ENCODE data around the gene HM13. TPM values are rescaled to one million over a fixed set of nuclear protein-coding genes. Genes with fewer than 3 reads are reported as not detected.
"Not testable (repeated sequence)": the region's sequence is repeated elsewhere in the genome, so short reads cannot be mapped to it uniquely, and the experiment has no call there.

The HM13 gene
- total RNA-seq, 2 experiments from 2014 or later: 51.3 to 148 TPM

DNA sequence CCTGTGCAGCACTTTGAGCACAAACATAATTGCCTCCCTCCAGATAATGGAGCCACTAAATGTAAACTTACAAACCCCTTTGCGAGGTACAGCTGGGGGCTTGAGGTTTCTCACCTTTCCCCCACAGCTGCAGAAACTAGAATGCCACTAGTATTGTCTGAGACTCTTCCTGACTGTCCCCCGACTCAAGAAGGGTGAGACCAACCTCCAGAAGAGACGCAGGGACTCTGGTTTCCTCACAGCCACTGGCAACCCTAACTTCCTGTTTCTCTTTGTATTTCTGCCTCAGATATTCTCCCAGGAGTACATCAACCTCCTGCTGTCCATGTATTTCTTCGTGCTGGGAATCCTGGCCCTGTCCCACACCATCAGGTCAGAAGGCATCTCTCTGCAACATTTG, 23.6 kb downstream of the HM13 start:
- Histone ChIP-seq H3K9me3 (ENCODE audit: low read length) (no peaks in the 10 kb centered on the region), H3K4me2 (ENCODE audit: low read length) (no peak overlapping the region), H2AFZ (ENCODE audit: low read length) (no peak overlapping the region), H4K20me1 (ENCODE audit: insufficient read depth, low read length) (no peaks in the 10 kb centered on the region), H3K27ac (ENCODE audit: low read depth, low read length, poor library complexity, severe bottlenecking) (no peak overlapping the region), H3K4me1 (ENCODE audit: insufficient read depth, low read length, poor library complexity, severe bottlenecking) (no peaks in the 10 kb centered on the region), H3K9me2 (ENCODE audit: insufficient read depth, low read length) (no peaks in the 10 kb centered on the region), H3K4me3 (ENCODE audit: low read depth, low read length, poor library complexity, severe bottlenecking) (no peak overlapping the region), H3K79me2 (ENCODE audit: insufficient read depth, low read depth, low read length) (no peaks in the 10 kb centered on the region), H3K36me3 (ENCODE audit: insufficient read depth, low read length) (peaks cover 85% of the 10 kb centered on the region)
- POLR2A ChIA-PET: no interaction called here
- TF ChIP-seq, protein P1, sequence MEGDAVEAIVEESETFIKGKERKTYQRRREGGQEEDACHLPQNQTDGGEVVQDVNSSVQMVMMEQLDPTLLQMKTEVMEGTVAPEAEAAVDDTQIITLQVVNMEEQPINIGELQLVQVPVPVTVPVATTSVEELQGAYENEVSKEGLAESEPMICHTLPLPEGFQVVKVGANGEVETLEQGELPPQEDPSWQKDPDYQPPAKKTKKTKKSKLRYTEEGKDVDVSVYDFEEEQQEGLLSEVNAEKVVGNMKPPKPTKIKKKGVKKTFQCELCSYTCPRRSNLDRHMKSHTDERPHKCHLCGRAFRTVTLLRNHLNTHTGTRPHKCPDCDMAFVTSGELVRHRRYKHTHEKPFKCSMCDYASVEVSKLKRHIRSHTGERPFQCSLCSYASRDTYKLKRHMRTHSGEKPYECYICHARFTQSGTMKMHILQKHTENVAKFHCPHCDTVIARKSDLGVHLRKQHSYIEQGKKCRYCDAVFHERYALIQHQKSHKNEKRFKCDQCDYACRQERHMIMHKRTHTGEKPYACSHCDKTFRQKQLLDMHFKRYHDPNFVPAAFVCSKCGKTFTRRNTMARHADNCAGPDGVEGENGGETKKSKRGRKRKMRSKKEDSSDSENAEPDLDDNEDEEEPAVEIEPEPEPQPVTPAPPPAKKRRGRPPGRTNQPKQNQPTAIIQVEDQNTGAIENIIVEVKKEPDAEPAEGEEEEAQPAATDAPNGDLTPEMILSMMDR (conservative IDR thresholded peaks at IDR 0.05; ENCODE audit: low read length): no peak
- TF ChIP-seq EZH2phosphoT487 (IDR thresholded peaks at IDR 0.05; ENCODE audit: borderline replicate concordance, low read depth, low read length): no peak
- no peak for DNase-seq (ENCODE audit: low spot score)
- intact Hi-C loops (cut with micrococcal nuclease; ENCODE audit: unreplicated experiment): no loop called here
- CTCF ChIA-PET (ENCODE audit: unreplicated experiment): no interaction called here
- no TSS peak for BruUV-seq (replicated peaks)

GRCh38 chr20:31538326-31538725, 24.1 kb downstream of the HM13 start:
- no peak overlapping the region for H3K27ac ChIP-seq (ENCODE audit: low read depth, low read length, poor library complexity, severe bottlenecking)
- no peak for TF ChIP-seq EZH2phosphoT487 (IDR thresholded peaks at IDR 0.05; ENCODE audit: borderline replicate concordance, low read depth, low read length)
- TF ChIP-seq, protein P1 (conservative IDR thresholded peaks at IDR 0.05; ENCODE audit: low read length): no peak
- CTCF ChIA-PET (ENCODE audit: unreplicated experiment): no interaction called here
- BruUV-seq (replicated peaks): no TSS peak
- POLR2A ChIA-PET: no interaction called here
- no peaks in the 10 kb centered on the region for H3K9me3 ChIP-seq (ENCODE audit: low read length)
- H4K20me1 ChIP-seq (ENCODE audit: insufficient read depth, low read length): no peaks in the 10 kb centered on the region
- peaks cover 84% of the 10 kb centered on the region for H3K36me3 ChIP-seq (ENCODE audit: insufficient read depth, low read length)
- H3K4me1 ChIP-seq (ENCODE audit: insufficient read depth, low read length, poor library complexity, severe bottlenecking): no peaks in the 10 kb centered on the region
- intact Hi-C loops (cut with micrococcal nuclease; ENCODE audit: unreplicated experiment): no loop called here
- no peak overlapping the region for H2AFZ ChIP-seq (ENCODE audit: low read length)
- DNase-seq (ENCODE audit: low spot score): no peak
- H3K79me2 ChIP-seq (ENCODE audit: insufficient read depth, low read depth, low read length): no peaks in the 10 kb centered on the region
- no peak overlapping the region for H3K4me3 ChIP-seq (ENCODE audit: low read depth, low read length, poor library complexity, severe bottlenecking)
- H3K9me2 ChIP-seq (ENCODE audit: insufficient read depth, low read length): no peaks in the 10 kb centered on the region
- no peak overlapping the region for H3K4me2 ChIP-seq (ENCODE audit: low read length)

DNA sequence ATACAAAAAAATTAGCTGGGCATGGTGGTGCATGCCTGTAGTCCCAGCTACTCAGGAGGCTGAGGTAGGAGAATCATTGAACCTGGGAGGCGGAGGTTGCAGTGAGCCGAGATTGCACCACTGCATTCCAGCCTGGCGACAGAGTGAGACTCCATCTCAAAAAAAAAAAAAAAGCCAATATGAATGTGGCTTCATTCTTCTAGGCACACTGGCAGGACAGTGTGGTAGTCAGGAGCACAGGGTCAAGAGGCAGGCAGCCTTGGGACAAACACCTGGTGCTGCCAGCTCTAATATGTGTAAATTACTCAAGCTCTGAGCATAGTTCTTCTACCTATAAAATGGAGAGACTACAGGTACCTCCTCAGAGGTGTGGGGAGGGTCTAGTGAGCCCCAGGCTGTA, 25.4 kb downstream of the HM13 start:
- H2AFZ ChIP-seq (ENCODE audit: low read length); H3K9me2 ChIP-seq (ENCODE audit: insufficient read depth, low read length); H3K4me3 ChIP-seq (ENCODE audit: low read depth, low read length, poor library complexity, severe bottlenecking); intact Hi-C loops (cut with micrococcal nuclease; ENCODE audit: unreplicated experiment); H3K4me1 ChIP-seq (ENCODE audit: insufficient read depth, low read length, poor library complexity, severe bottlenecking); H4K20me1 ChIP-seq (ENCODE audit: insufficient read depth, low read length); H3K27ac ChIP-seq (ENCODE audit: low read depth, low read length, poor library complexity, severe bottlenecking); H3K9me3 ChIP-seq (ENCODE audit: low read length); DNase-seq (ENCODE audit: low spot score); H3K79me2 ChIP-seq (ENCODE audit: insufficient read depth, low read depth, low read length); CTCF ChIA-PET (ENCODE audit: unreplicated experiment); H3K4me2 ChIP-seq (ENCODE audit: low read length); BruUV-seq (replicated peaks): not testable (repeated sequence)
- POLR2A ChIA-PET: interaction anchor here (0.9 kb wide), 1 partner anchor 15 kb away, joined by 3 read pairs; no protein-coding TSS in a partner anchor
- peaks cover 79% of the 10 kb centered on the region for H3K36me3 ChIP-seq (ENCODE audit: insufficient read depth, low read length)
